G401.6 (cell line): ENCODE measurements around the gene WDR19.
"Not testable (repeated sequence)": the region's sequence is repeated elsewhere in the genome, so short reads cannot be mapped to it uniquely, and the experiment has no call there.

Source experiments
- FAIRE-seq: peaks from 2 replicates; lab custom pipeline; 2012; peaks lifted over from hg19 to GRCh38; lab: Jason Lieb, UNC

Gene WDR19

DNA sequence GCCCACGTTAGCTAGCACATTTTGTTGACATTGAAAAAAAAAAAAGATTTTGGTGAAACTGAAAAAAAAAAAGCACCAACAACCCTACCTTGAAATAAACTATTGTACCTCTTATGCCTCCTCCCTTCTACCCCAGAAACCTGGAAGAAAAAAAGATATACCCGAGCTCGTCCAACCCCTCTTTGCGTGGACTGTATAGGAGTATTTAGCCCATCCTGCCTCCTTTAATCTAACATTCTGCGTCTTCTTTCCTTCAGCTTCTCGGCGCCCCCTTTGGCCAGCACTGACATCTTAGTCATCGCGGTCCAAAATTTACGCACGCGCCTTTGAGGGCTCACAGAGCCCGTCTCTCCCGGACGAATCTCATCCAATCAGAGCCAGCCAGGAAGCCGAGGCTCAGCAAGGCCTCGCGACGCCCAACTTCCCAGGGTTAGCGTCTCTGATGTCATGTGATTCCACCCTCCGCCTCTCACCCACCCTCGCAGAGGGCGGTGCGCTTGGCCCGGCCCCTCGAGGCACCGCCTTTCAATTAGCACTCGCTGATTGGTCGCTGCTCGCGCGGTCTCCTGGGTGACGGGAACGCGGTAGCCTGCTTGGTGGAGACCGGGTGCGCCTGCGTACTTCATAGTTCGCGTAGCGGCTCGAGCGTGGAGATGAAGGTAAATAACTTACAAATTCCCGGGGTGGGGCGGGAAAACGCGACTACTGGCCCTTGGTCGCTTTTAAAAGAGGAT is at the start of gene WDR19:
Gene WDR19, plus strand, starts transcription at position 625 of the 734 bp plus-strand sequence. Its CDS starts 29 bp downstream, at position 654.
- peak; percentile 100 for FAIRE-seq

DNA sequence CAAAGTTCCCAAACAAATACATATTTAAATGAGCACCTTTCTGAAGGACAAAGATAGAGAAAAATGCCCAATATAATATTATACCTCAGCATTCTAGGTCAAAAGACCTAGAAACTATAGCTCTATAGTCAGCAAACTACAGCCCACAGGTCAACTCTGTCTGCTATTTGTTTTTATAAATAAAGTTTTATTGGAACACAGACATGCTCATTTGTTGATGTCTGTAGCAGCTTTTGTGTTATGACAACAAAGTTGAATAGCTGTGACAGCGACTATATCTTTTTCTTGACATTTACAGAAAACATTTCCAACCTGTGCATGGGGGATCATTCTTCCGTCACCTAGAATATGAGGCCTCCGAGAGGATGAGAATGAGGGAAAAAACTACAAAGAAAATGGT is 48.7 kb upstream of the WDR19 start:
- no peak for FAIRE-seq

DNA sequence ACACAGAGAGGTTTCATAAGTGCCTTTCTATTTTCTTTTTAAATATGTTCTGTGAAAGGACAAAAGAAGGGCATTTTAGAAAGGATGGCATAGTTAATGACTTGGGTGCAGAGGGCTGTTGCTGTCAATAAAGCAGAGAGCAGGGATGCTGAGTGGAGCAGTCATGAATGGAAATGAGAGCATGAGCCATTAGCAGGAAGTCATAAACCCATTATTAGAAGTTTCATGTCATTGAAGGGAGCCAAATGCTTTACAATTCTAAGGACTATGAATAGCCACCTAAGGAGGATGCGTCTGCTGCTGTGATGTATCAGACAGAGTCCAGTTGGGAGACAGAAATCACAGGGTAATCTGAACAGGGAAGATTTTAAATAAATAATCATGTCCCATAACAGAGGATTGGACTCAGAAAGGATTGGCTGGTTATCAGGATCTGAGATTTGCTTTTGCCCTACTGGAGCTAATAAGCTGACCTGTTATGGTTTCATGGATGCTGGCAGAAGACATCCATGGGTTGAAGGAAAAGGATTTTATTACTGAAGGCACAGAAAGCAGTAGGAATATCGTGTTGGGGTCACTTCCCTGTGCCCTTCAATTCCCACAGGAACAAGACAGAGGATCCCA is 47.5 kb upstream of the WDR19 start:
- no peak for FAIRE-seq

DNA sequence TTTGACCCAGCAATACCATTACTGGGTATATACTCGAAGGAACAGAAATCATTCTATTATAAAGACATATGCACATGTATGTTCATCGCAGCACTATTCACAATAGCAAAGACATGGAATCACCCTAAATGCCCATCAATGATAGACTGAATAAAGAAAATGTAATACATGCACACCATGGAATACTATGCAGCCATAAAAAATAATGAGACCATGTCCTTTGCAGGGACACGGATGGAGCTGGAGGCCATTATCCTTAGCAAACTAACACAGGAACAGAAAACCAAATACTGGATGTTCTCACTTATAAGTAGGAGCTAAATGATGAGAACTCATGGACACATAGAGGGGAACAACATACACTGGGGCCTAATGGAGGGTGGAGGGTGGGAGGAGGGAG is 44.1 kb upstream of the WDR19 start:
- FAIRE-seq = not testable (repeated sequence)

DNA sequence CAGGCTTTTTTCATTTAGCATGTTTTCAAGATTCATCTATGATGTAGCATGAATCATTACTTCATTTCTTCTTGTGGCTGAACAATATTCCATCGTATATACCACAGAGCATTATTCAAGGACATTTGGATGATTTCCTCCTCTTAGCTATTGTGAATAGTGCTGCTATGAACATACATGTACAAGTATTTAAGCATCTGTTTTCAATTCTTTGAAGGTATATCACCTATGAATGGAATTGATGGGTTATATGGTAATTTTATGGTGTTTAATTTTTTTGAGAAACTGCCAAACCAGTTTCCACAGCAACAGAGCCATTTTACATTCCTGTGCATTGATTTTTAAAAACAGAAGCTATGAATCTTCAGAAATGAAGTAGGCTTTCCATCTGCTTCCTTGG is 36.1 kb upstream of the WDR19 start:
- FAIRE-seq = no peak

DNA sequence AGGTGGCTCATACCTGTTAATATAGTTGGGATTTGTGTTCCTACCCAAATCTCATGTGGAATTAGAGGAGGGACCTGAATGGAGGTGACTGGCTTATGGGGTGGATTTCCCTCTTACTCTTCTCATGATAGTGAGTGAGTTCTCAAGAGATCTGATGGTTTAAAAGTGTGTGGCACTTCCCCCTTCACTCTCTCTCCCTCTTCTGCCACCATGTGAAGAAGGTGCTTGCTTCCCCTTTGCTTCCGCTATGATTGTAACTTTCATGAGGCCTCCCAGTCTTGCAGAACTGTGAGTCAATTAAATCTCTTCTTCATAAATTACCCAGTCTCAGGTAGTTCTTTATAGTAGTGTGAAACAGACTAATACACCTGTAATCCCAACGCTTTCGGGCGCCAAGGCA is 28.3 kb upstream of the WDR19 start:
- FAIRE-seq = no peak

DNA sequence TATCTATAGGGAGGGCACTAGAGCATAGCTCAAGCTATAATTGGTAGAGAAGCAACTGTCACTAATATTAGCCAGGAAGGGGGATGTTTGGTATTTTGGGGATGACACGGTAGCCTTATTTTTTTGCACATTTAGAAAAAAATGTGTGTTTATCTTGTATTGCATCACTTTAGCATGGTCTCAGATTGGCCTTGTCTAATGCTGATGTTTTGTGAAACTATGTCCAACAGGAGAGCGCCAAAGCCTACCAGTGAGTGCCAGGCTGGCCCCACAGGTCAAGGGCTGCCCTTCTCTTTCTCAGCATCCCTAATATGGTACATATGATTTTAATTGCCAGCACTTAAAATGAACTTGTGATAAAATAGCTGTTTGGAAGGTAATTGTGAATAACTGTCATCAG is 24.8 kb upstream of the WDR19 start:
- no peak for FAIRE-seq

DNA sequence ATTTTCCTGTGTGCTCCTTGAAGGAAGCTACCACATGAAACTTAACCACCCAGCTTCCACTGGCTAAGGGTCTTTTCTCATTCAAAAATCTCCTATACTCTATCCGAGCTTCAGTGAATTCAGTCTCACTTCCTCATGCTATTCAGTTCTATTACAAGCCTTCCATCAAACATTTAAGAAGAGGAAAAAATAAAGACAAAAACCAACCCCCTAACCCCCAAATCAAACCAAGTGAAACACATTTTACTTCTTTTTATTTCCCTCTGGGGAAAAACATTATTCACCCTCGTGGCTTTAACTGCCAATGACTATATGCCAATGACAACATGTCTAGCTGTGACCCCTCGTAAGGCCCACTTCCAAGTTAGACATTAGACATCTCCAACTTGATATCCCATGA is 16.2 kb upstream of the WDR19 start:
- no peak for FAIRE-seq

DNA sequence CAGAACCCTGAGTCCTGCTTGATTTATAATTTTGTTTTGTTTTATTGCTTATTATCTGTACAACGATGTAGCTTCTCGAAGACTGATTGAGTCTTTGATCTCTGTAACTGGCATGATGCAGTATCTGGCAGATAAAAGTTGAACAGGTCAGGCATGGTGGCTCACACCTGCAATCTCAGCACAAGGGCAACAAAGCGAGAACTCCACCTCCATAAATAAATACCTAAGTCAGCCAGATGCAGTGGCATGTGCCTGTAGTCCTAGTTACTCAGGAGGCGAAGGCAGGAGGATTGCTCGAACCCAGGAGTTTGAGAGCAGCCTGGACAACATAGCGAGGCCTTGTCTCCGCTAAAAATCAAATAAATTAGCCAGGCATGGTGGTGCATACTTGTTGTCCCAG is 15.7 kb upstream of the WDR19 start:
- FAIRE-seq = no peak

DNA sequence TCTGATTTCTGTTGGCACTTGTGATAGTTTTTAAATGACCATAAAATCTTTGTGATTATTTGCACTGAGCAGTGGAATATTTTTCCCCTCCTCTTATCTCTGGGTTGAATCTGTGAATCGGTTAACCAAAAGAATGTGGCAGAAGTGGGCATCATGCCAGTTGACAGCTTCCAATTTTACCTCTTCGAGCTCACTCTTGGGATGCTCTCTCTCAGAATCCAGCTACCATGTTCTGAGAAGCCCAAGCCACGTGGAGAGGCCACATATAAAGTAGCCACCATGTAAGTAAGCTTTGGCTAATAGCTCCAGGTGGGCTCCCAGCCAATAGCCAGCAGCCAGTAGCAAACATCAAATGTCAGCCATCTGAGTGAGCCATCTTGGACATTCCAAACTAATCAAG is 12.9 kb upstream of the WDR19 start:
- FAIRE-seq = no peak

DNA sequence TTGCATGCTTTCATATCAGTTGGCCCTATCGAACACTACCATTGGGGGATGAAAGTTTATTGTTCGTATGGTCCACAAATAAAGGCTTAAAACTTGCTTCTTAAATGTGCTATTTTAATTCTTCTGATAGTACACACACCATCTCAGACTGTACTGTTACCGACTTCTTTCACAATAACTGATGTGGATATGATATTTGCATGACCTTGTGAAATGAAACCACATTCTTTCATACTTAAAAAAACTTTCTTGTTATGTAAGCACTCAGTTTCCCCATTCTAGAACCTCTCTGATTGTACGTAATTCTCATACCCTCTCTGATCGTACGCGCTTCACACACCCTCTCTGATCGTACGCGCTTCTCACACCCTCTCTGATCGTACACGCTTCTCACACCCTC is 12.0 kb upstream of the WDR19 start:
- FAIRE-seq = no peak

DNA sequence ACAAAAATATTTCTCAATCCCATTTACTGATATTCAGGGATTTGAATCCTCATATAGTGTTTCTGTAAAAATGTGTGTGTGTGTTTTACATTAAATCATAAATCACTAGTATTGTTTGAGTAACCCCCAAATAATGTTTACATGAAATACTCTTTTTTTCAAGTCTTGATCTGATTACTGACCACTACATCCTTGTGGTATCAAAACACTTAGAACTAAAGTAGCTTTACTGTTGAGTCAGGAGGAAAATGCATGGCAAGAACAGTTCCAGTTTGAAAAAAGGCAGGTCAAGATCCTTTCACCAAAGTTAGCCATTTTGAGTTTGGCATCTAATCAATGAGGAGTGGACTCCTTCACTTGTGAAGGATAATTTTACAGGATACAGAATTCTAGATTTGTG is 3.6 kb upstream of the WDR19 start:
- FAIRE-seq = no peak

DNA sequence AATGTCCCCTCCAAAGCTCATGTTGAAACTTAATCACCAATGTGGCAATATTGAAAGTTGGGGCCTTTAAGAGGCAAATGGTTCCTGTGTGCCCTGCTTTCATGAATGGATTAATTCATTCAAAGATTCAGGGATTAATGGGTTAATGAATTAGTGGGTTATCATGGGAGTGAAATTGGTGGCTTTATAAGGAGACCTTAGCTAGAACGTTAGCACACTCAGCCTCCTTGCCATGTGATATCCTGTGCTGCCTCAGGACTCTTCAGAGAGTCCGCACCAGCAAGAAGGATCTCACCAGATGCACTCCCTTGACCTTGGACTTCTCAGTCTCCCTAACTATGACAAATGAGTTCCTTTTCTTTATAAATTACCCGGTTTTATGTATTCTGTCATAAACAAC is 2.6 kb upstream of the WDR19 start:
- no peak for FAIRE-seq

DNA sequence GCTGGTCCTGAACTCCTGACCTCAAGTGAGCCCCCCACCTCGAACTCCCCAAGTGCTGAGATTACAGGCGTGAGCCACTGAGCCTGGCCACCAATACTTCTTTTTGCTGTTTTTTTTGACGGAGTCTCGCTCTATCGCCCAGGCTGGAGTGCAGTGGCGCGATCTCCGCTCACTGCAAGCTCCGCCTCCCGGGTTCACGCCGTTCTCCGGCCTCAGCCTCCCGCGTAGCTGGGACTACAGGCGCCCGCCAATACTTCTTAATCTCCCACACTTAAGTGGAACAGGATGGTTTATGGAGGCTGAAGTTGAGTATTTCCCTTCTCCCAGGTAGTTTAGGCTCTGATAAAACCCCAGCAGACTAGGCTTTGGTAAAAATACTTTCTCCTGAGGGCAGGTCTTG is 1.7 kb upstream of the WDR19 start:
- not testable (repeated sequence) for FAIRE-seq

DNA sequence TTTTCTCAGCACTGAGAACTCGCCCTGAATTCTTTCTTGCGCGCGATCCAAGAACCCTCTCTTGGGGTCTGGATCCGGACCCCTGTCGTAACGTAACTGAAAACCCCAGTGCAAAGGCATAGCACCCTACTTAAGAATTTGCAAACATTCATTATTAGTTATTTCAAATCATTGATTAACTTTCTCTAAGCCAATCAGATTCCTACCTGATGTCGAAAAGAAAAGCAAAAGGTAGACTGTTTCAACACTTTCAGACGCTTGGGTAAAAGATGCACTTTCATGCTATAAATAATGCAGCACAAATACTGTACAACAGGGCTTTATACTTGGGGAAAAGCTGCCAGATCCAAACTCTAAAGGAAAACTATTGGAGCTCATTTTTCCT is 817 bp upstream of the WDR19 start:
- no peak for FAIRE-seq

DNA sequence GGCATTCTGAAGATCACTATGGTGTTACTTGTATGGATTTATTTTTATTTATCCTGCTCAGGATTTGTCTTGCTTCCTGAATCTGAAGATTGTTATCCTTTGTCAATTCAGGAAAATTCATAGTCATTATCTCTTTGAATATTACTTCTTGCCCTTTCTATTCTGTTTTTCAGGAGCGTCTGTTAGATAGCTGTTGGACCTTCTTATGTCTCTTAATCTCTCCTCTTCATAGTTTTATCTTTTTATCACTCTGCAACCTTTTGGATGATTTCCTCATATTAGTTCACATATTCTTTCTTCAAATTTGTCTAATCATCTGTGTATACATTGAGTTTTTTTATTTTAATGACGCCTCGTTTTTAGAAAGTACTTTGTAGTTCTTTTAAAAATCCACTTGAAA is 19.6 kb downstream of the WDR19 start:
- FAIRE-seq = no peak

DNA sequence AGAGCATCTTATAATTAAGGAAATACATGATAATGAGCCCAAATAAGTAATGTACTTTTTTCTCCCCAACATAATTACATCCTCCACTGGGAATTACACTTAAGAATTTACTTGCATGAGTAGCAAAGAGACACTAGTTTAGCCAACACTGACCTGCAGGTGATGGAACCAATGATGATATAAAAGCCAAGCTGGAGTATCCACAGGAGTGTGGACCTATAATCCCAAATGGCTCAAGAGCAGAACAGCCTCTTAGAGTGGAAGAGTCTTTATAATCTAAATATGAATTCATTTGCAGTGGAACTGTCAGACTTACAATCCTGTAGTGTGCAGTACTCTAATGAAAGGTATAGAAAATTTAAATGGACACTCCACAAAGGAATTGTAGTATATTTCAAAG is 22.2 kb downstream of the WDR19 start:
- FAIRE-seq = no peak

DNA sequence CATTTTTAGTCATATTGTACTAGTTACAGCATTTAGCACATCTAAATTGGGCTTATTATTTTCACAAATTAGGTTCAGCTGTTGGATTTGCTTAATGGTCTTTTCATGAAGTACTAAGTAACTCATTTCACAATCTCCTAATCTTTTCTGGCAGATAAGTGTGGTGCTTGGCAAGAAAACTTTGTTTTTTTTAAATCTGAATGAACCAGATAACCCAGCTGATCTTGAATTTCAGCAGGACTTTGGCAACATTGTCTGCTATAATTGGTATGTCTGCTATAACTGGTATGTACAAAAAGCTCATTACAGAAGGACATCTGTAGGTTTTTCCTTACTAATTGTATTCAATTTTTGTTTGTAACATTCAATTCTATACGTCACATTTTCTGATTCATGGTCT is 22.7 kb downstream of the WDR19 start:
- no peak for FAIRE-seq

DNA sequence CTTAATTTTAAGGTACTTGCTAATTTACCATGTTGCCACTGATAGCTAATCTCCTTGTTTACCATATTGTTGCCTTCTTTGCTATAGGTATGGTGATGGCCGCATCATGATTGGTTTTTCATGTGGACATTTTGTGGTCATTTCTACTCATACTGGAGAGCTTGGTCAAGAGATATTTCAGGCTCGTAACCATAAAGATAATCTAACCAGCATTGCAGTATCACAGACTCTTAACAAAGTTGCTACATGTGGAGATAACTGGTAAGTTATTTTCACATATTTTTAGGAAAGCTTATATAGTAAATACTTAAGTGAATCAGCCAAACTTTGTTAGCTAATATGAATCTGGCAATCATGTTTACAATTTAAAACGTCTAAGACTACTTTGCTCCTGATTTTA is 23.1 kb downstream of the WDR19 start:
- FAIRE-seq = no peak

DNA sequence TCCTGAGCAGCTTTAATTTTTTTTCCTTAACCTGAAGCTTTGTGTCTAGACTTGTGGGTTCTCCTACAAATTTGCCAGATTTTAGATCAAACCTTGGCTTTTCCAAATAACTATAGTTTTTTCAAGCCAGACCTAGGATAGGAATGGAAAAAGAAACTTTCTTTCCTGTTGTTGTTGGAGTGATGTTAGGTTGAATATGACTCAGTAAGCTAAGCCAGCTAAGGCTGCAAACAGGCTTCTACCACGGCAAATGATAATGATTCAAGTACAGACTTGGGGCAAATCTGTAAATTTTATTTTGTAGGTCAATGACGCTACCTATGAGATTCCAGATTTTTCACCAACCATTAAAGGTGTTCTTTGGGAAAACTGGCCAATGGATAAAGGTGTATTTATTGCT is 45.6 kb downstream of the WDR19 start:
- FAIRE-seq = no peak

DNA sequence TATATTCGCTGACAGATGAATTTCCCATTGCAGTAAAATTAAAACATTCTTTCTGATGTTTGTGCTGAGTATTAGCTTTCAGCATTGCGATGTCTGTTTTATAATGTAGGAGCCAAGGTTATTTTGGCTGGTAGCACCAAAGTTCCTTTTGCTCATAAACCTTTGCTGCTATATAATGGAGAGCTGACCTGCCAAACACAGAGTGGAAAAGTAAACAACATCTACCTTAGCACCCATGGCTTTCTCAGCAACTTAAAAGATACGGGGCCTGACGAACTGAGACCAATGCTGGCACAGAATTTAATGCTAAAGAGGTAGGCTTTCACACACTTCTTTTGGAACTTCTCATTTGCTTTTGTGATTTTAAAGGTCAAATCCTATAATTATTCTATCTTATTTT is 46.0 kb downstream of the WDR19 start:
- FAIRE-seq = no peak

DNA sequence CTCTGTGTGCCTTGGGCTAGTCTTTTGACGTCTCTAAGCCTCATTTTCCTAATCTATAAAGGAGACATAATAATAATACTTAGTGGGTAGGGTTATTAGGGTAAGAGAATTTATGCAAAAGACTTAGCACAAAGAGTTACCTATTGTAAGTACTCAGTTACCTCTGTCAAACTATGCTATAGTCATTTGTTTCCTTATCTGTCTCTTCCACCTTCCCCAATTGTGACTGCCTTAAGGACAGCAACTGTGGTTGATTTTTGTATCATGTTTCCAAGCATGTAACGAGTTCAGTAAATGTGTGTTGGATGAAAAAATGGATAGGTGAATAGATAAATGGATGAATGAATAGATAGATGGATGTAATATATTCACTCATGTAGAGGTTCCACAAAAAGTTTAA is 48.1 kb downstream of the WDR19 start:
- no peak for FAIRE-seq

DNA sequence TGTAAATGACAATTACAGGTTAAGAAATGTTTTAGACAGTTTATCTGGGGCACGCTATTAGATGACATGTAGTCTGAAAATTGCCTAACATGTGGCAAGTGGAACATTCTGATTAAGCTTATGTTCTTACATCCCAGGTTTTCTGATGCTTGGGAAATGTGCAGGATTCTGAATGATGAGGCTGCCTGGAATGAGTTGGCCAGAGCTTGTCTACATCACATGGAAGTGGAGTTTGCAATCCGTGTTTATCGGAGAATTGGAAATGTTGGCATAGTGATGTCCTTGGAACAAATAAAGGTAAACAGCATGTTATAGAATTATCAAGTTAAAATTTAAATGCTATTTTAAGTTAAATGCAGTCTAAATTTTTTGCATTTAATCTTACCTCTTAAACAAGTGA is 49.3 kb downstream of the WDR19 start:
- no peak for FAIRE-seq

DNA sequence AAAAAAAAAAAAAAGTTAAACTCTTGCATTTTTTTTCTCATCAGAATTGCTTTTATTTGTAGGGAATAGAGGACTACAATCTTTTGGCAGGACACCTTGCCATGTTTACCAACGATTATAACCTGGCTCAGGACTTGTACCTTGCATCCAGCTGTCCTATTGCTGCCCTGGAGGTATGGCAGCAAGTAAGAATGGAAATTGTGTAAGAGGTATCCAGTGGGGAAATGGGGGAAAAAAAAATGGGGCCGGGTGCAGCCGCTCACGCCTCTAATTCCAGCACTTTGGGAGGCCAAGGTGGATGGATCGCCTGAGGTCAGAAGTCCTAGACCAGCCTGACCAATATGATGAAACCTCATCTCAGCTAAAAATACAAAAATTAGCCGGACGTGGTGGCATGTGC is 49.8 kb downstream of the WDR19 start:
- no peak for FAIRE-seq
